Measurements from ENCODE around the gene MED9.

MED9 gene

DNA sequence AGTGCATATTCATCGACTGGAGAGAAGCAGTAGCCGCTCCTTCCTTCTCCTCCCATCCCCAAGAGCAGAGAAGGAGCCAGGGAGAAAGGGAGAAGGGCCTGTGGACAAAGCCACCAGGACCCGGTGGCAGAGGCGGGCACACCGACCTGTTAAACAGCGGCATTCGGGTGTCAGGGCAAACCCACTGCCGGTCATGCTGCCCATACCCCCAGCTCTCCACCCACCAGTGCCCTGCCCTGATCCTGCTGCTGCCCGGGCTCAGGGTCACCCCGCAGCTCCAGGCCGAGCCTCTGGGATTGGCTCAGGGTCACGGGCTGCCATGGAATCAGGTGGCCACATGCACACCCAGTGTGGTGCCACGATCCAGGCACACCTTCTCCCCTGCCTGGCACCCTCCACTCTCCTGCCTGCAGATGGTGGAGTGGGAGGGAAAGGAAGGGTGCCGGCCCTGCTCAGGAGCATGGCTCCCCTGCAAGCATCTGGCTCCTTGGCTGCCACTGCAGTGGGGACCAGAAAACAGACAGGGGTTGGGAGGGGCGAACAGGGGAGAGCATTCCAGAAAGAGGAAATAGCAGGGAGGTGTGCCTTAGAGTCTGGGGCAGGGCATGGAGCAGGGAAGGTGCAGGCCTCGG lies 37.7 kb downstream of the MED9 start:
- no peak overlapping the region for H3K27ac ChIP-seq
- TF ChIP-seq ZFX (IDR thresholded peaks at IDR 0.05; ENCODE audit: borderline replicate concordance): no peak
- TF ChIP-seq, protein P1, sequence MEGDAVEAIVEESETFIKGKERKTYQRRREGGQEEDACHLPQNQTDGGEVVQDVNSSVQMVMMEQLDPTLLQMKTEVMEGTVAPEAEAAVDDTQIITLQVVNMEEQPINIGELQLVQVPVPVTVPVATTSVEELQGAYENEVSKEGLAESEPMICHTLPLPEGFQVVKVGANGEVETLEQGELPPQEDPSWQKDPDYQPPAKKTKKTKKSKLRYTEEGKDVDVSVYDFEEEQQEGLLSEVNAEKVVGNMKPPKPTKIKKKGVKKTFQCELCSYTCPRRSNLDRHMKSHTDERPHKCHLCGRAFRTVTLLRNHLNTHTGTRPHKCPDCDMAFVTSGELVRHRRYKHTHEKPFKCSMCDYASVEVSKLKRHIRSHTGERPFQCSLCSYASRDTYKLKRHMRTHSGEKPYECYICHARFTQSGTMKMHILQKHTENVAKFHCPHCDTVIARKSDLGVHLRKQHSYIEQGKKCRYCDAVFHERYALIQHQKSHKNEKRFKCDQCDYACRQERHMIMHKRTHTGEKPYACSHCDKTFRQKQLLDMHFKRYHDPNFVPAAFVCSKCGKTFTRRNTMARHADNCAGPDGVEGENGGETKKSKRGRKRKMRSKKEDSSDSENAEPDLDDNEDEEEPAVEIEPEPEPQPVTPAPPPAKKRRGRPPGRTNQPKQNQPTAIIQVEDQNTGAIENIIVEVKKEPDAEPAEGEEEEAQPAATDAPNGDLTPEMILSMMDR (IDR thresholded peaks at IDR 0.05): no peak

DNA sequence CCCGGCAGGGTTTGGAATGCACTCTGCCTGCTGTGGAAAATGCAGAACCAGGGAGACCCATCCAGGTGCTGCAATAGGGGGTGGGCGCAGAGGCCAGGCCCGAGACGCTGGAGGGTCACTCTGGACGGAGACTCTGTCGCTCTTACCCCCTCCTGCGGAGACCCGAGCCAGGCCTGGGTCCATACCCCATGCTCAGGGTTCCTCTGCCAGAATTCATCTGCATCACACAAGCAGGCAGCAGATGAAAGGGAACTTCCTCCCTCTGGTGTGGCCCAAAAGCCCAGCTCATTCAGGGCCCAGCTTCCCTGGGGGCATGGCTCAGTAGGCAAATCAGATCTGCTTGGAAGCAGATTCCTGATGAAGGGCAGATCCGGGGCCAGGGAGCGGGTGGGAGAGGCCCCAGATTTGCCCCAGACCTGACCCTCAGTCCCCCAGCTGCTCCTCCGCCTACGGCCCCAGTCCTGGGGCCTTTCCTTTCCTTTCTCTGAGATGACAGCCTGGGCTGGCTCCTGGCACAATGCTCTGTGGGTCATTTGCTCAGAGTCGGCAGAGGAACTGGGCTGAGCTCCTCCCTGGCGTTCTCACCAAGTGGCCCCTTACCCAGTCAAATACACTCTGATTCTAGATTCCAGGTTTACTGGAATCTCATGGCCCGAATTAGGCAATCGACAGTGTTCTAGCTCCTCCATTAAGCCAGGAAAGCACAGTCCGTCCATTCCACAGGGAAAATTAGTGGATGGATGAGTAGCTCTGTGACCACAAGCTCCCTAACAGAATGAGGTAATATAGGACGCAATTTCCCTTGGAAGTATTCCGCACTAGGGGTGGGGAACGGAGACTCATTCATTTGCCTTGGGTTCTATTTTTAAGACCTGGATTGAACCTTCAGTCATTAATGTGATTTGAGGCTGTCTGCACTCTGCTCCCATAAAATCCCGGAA lies 38.5 kb downstream of the MED9 start:
- no peak overlapping the region for H3K27ac ChIP-seq
- TF ChIP-seq, protein P1 (IDR thresholded peaks at IDR 0.05): no peak
- TF ChIP-seq ZFX (IDR thresholded peaks at IDR 0.05; ENCODE audit: borderline replicate concordance): no peak

DNA sequence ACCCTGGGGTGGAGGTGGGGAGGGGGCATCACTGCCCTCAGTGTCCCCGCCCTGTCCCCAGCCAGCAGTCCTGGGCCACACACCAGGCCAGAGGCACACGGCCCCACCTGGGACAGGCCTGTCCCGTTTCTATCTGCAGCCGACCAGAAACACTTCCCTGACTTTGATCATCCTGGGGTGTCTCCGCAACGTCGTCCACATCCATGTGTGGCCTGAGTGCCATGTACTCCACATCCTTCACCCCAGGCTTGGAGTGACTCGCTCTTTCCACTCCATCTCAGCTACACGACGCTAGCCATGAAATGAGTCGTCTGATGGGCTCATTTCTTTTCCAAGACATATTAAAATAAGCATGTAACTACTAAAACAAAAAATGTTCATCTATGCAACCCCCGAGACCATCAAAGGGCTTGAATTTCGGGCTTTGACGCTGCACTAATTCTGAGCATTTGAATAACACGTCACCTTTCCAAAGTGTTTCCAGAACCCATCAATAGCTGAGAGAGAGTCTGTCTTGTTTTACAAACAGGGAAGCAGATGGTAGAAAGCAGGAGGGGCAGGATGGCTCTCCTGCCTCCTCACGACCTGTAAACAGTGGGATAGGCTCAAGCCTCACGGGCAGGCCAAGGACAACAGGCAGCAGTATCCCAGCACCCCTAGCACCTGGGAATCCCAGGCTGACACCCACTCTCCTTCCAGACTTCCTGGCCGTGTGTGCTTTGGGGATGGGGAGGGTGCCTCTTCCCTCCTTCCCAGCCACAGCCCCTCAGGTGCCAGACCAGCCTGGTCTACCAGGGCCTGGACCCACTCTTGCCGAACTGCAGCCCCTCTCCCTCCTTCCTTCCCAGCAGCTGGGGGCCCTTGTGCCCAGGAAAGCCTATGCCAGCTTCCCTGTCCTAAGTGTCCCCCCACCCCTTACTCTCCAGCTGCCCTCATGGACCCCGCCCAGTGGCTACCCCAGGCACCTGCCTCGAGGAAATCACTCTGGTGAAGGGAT lies 39.4 kb downstream of the MED9 start:
- TF ChIP-seq, protein P1 (IDR thresholded peaks at IDR 0.05): no peak
- no peak for TF ChIP-seq ZFX (IDR thresholded peaks at IDR 0.05; ENCODE audit: borderline replicate concordance)
- no peak overlapping the region for H3K27ac ChIP-seq

DNA sequence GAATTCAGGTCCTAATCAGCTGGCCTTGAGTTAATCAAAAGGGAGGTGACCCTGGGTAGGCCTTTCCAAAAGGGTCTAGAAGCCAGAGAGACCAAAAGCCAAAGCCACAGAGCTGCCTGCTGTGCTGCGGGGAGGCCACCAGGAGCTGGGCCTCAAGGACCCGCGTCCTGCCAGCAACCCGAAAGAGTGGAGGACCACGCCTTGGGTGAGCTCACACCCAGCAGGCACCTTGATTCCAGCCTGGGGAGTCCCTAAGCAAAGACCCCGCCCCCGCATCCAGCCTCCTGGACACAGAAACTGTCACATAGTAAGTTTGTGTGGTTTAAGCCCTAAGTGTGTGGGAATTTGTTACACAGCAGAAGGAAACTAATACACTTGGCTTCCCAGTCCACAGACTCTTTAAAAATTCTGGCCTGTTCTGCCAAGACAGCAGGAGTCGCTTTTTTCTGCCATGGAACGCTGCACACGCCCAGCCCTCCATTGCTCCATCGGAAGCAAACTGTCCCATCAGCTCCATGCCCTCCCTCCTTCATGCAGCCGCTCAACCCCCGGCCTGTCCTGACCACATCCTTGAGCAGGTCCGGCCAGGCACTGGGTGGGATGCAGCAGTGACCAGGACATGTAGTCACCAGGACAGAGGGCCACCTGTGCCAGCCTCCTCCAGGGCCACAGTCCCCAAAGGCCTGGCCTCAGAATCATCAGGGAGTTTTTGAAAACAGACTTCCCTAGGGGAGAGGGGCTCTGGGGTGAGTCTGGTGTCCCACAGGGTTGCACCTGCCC lies 40.3 kb downstream of the MED9 start:
- TF ChIP-seq ZFX (IDR thresholded peaks at IDR 0.05; ENCODE audit: borderline replicate concordance): no peak
- no peak overlapping the region for H3K27ac ChIP-seq

DNA sequence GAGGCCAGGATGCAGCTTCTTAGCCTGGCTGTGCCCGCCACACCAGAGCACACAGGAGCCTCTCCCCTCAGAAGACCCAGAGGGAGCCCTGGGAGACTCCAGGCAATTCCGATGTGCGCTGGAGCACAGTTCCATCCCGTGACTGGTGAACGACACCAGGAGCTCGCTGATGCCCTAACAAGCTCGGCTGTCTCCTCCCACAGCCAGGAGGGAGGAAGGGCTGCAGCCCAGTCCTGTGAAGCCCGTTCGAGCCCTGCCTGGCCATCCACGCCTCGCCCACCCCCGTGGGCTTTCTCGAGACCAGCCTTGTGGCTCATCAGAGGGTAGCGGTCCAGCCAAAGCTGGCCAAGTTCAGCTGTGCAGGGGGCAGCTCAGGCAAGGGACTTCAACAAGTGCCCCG lies 41.2 kb downstream of the MED9 start:
- TF ChIP-seq, protein P1 (IDR thresholded peaks at IDR 0.05): no peak
- TF ChIP-seq ZFX (IDR thresholded peaks at IDR 0.05; ENCODE audit: borderline replicate concordance): no peak
- H3K27ac ChIP-seq: no peak overlapping the region

DNA sequence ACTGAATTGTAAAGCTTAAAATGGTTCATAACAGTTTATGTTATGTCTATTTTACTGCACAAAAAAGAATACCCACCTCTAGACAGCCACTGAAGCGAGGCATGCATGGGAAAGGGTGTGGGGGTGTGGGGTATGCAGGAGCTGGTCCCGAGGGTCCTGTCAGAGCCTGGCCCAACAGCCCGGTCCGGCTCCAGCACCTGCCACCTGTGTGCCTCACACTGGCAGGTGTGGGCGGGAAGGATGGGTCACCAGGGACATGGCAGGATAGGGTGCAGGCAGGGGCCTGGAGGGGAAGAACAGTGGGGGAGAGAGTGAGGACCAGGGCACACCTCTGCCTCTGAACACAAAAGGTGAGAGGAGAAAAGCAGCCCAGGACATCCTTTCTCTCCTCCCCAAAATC lies 42.2 kb downstream of the MED9 start:
- no peak for TF ChIP-seq ZFX (IDR thresholded peaks at IDR 0.05; ENCODE audit: borderline replicate concordance)
- TF ChIP-seq, protein P1 (IDR thresholded peaks at IDR 0.05): no peak
- no peak overlapping the region for H3K27ac ChIP-seq
